ENCODE measurements around the gene NUFIP1. TPM values are rescaled to one million over a fixed set of nuclear protein-coding genes. Genes with fewer than 3 reads are reported as not detected.

Gene NUFIP1
- total RNA-seq, 1 experiment from 2014 or later = 17.1 TPM

- no peak overlapping the region for H2BK120ac ChIP-seq (ENCODE audit: low read depth, low read length, poor library complexity, severe bottlenecking)
- no peak overlapping the region for H3K4ac ChIP-seq (ENCODE audit: low read depth, low read length)
- peaks cover 5 to 9% (median 8%) of the 10 kb centered on the region in 3 experiments; a peak in 5 of 7 replicates for H3K36me3 Mint-ChIP-seq (ENCODE audit: insufficient read depth in 1 of 3, low read depth in 3 of 3)
- no peak overlapping the region for H3K9ac ChIP-seq (ENCODE audit: extremely low read depth, insufficient read length, low read length)
- H4K5ac ChIP-seq (ENCODE audit: insufficient read length, low read depth, low read length) = no peak overlapping the region
- no peak overlapping the region for H3K56ac ChIP-seq (ENCODE audit: insufficient read length, low read depth, low read length)
- no peak overlapping the region for H2BK5ac ChIP-seq (ENCODE audit: insufficient read length, low read length)
- no peak for TF ChIP-seq CTCF (conservative IDR thresholded peaks at IDR 0.05)
- H3K9me3 ChIP-seq (ENCODE audit: control insufficient read depth, low read depth, low read length) = peaks cover 9% of the 10 kb centered on the region
- H3K27me3 ChIP-seq (ENCODE audit: insufficient read depth, low read length) = no peaks in the 10 kb centered on the region
- no peaks in the 10 kb centered on the region for H3K23me2 ChIP-seq (ENCODE audit: insufficient read length, low read depth, low read length, poor library complexity, severe bottlenecking)
- no peak overlapping the region for H3K18ac ChIP-seq (ENCODE audit: insufficient read length, low read depth, low read length)
- peaks cover 4% of the 10 kb centered on the region for H3K27me3 Mint-ChIP-seq (ENCODE audit: low read depth)
- no peak overlapping the region for H2BK12ac ChIP-seq (ENCODE audit: insufficient read length, low read depth, low read length)
- no peaks in the 10 kb centered on the region for H4K20me1 ChIP-seq (ENCODE audit: control insufficient read depth, insufficient read depth, insufficient read length)
- H3K14ac ChIP-seq (ENCODE audit: insufficient read depth, low read length) = no peak overlapping the region
- peaks cover 39 to 45% of the 10 kb centered on the region in 2 experiments for H3K4me1 Mint-ChIP-seq
- no peak overlapping the region for H2BK20ac ChIP-seq (ENCODE audit: low read depth, low read length, poor library complexity, severe bottlenecking)
- H4K8ac ChIP-seq (replicated peaks; ENCODE audit: insufficient read length, low read depth, low read length) = no peak overlapping the region
- H3K4me1 ChIP-seq (ENCODE audit: insufficient read depth, low read length) = no peaks in the 10 kb centered on the region; the same call in 1 of the 2 replicates
- H3K27ac Mint-ChIP-seq = no peak overlapping the region
- H2AK5ac ChIP-seq (ENCODE audit: insufficient read length, low read length) = no peak overlapping the region
- H3K79me1 ChIP-seq (ENCODE audit: insufficient read depth, low read depth, low read length, poor library complexity, severe bottlenecking) = no peaks in the 10 kb centered on the region
- whole genome bisulfite sequencing (ENCODE audit: extremely low coverage, insufficient read length, low lambda C conversion rate) = no CpG with 5 or more reads among the region's 6 CpGs
- H3K79me2 ChIP-seq (ENCODE audit: insufficient read depth, low read length) = no peaks in the 10 kb centered on the region
- peaks cover 13 to 15% of the 10 kb centered on the region in 2 experiments; a peak in 4 of 5 replicates for H3K9me3 Mint-ChIP-seq
- H3K4me2 ChIP-seq (ENCODE audit: insufficient read depth, insufficient read length, low read length) = no peak overlapping the region
- no peak overlapping the region for H3T11ph ChIP-seq (ENCODE audit: low read length)
- H2BK15ac ChIP-seq (ENCODE audit: low read depth, low read length) = no peak overlapping the region
- H3K27ac ChIP-seq (ENCODE audit: insufficient read length, low read depth, low read length) = no peak overlapping the region
- H3K23ac ChIP-seq (ENCODE audit: insufficient read length, low read depth, low read length) = no peak overlapping the region
- H2AFZ ChIP-seq (ENCODE audit: low read length) = peak overlapping the region; percentile 52
- no peak overlapping the region for H4K91ac ChIP-seq (ENCODE audit: insufficient read length, low read depth, low read length)
- DNase-seq = no peak
- no peak overlapping the region for H3K4me3 Mint-ChIP-seq
Observed at GRCh38 chr13:44906713-44907112, 82.6 kb downstream of the NUFIP1 start.
